Neural cell (in vitro differentiated cells): ENCODE data around the gene JMJD1C. TPM values are rescaled to one million over a fixed set of nuclear protein-coding genes. Genes with fewer than 3 reads are reported as not detected.

ENCODE experiments used
- H2AFZ ChIP-seq: fragments of 200-600, 300-800 bp; sonication (generic), shearing (Covaris generic); 2 replicates; pipeline ENCODE4 v1.6.0; 2014; ENCODE audit warnings: low read depth, mild to moderate bottlenecking, antibody characterized with exemption, low read length, moderate library complexity
- H3F3A ChIP-seq: fragments of 200-600 bp; shearing (Covaris generic); 2 replicates; pipeline ENCODE4 v1.6.1; 2016; ENCODE audit warnings: mild to moderate bottlenecking, moderate library complexity, mixed read lengths, antibody characterized with exemption, low read length; ENCODE audit not compliant: insufficient read depth, poor library complexity, severe bottlenecking
- H3K27ac ChIP-seq: fragments of 200-600, 300-800 bp; sonication (generic), shearing (Covaris generic); 2 replicates; pipeline ENCODE4 v1.5.1; 2014; ENCODE audit warnings: mild to moderate bottlenecking, low read length, moderate library complexity
- H3K27me3 ChIP-seq: fragments of 300-800, 200-600 bp; sonication (generic), shearing (Covaris generic); 2 replicates; pipeline ENCODE4 v1.6.0; 2014; ENCODE audit warnings: mild to moderate bottlenecking, low read depth, low read length, moderate library complexity; ENCODE audit not compliant: insufficient read depth
- H3K36me3 ChIP-seq: fragments of 300-800, 200-600 bp; sonication (generic), shearing (Covaris generic); 2 replicates; pipeline ENCODE4 v1.5.1; 2014; ENCODE audit warnings: mild to moderate bottlenecking, antibody characterized with exemption, low read length, moderate library complexity; ENCODE audit not compliant: insufficient read depth
- H3K4me2 ChIP-seq: fragments of 300-800, 200-600 bp; sonication (generic), shearing (Covaris generic); 2 replicates; pipeline ENCODE4 v1.6.0; 2014; ENCODE audit warnings: mild to moderate bottlenecking, low read length
- H3K4me3 ChIP-seq: fragments of 300-800, 200-600 bp; sonication (generic), shearing (Covaris generic); 2 replicates; pipeline ENCODE4 v1.5.1; 2014; ENCODE audit warnings: mild to moderate bottlenecking, low read length, moderate library complexity
- H3K79me2 ChIP-seq: fragments of 200-600 bp; shearing (Covaris generic); replicated peaks from 2 replicates; pipeline ENCODE4 v1.6.0; 2014; ENCODE audit warnings: mild to moderate bottlenecking, low read length, moderate library complexity; ENCODE audit not compliant: insufficient read depth
- H3K9ac ChIP-seq: fragments of 300-800, 200-600 bp; sonication (generic), shearing (Covaris generic); 2 replicates; pipeline ENCODE4 v1.6.1; 2016; ENCODE audit warnings: mild to moderate bottlenecking, low read length, mixed read lengths
- H3K9me2 ChIP-seq: fragments of 200-600 bp; shearing (Covaris generic); 2 replicates; pipeline ENCODE4 v1.6.1; 2016; ENCODE audit warnings: mild to moderate bottlenecking, low read length, mixed read lengths; ENCODE audit not compliant: insufficient read depth
- H3K9me3 ChIP-seq: fragments of 200-600, 300-800 bp; sonication (generic), shearing (Covaris generic); 2 replicates; pipeline ENCODE4 v1.6.1; 2016; ENCODE audit warnings: mild to moderate bottlenecking, mixed run types, low read length, moderate library complexity, mixed read lengths
- H4K20me1 ChIP-seq: fragments of 200-600 bp; shearing (Covaris generic); 2 replicates; pipeline ENCODE4 v1.6.1; 2016; ENCODE audit warnings: mild to moderate bottlenecking, mixed run types; ENCODE audit not compliant: insufficient read depth
- EP300 ChIP-seq: fragments of 450-650 bp; conservative IDR thresholded peaks from 2 replicates; pipeline ENCODE4 v1.6.1; 2014; ENCODE audit warnings: antibody characterized with exemption, mild to moderate bottlenecking, moderate library complexity; ENCODE audit not compliant: poor library complexity, severe bottlenecking
- EZH2 ChIP-seq: fragments of 200-600, 300-800 bp; shearing (Covaris generic), sonication (generic); IDR thresholded peaks from 2 replicates; pipeline ENCODE4 v1.6.1; 2014; ENCODE audit warnings: antibody characterized with exemption, low read length, borderline replicate concordance, mild to moderate bottlenecking; ENCODE audit not compliant: insufficient read depth, poor library complexity, severe bottlenecking
- MXI1 ChIP-seq: fragments of 450-650 bp; conservative IDR thresholded peaks from 2 replicates; pipeline ENCODE4 v1.6.1; 2014; ENCODE audit warnings: antibody characterized with exemption, mild to moderate bottlenecking; ENCODE audit not compliant: poor library complexity, severe bottlenecking
- POLR2AphosphoS5 ChIP-seq: IDR thresholded peaks from 2 replicates; pipeline ENCODE4 v1.6.1; 2012
- RAD21 ChIP-seq: fragments of 450-650 bp; conservative IDR thresholded peaks from 2 replicates; pipeline ENCODE4 v1.6.1; 2014; ENCODE audit warnings: antibody characterized with exemption, mild to moderate bottlenecking, moderate library complexity
- REST ChIP-seq: IDR thresholded peaks from 2 replicates; pipeline ENCODE4 v1.6.1; 2012; ENCODE audit warnings: borderline replicate concordance
- SMC3 ChIP-seq: fragments of 450-650 bp; conservative IDR thresholded peaks from 2 replicates; pipeline ENCODE4 v1.6.1; 2014; ENCODE audit warnings: antibody characterized with exemption, mild to moderate bottlenecking, moderate library complexity; ENCODE audit not compliant: poor library complexity
- TAF1 ChIP-seq: IDR thresholded peaks from 2 replicates; pipeline ENCODE4 v1.6.1; 2012; ENCODE audit warnings: low read depth
- polyA plus RNA-seq: library from polyadenylated mRNA; depleted of rRNA; stranded (reverse); fragments of >200 nt; gene quantifications from 2 replicates; pipeline ENCODE4 v1.2.3, GENCODE V29; 2014
- TF ChIP-seq, protein P1 (sequence below): fragments of 450-650 bp; IDR thresholded peaks from 2 replicates; pipeline ENCODE4 v1.5.1; 2014; ENCODE audit warnings: antibody characterized with exemption, mild to moderate bottlenecking, moderate library complexity; ENCODE audit not compliant: poor library complexity, severe bottlenecking

The JMJD1C gene
- polyA plus RNA-seq, 1 donor from 2014 or later, result 108 TPM

DNA sequence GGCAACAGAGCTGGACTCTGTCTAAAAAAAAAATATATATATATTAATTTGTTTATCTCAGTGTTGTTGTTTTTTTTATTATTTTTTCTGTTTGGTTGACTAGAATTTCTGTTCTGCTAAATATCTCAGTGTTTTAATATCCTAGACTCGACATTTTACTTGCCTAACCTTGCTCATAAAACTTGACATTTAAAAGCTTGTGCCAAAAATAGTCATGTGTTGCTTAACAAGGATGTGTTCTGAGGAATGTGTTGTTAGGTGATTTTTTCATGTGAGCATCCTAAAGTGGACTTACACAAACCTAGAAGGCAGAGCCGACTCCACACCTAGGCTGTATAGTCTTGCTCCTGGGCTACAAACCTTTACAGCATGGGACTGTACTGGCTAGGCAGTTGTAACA lies 309.5 kb downstream of the JMJD1C start:
- no peaks in the 10 kb centered on the region for H3K36me3 ChIP-seq
- H3K27me3 ChIP-seq, result no peaks in the 10 kb centered on the region
- no peaks in the 10 kb centered on the region for H3K79me2 ChIP-seq
- no peaks in the 10 kb centered on the region for H3K9me2 ChIP-seq
- no peak overlapping the region for H3K4me2 ChIP-seq
- H4K20me1 ChIP-seq, result no peaks in the 10 kb centered on the region
- no peak overlapping the region for H2AFZ ChIP-seq
- no peak overlapping the region for H3K27ac ChIP-seq
- no peaks in the 10 kb centered on the region for H3F3A ChIP-seq
- H3K4me3 ChIP-seq, result no peak overlapping the region
- TF ChIP-seq MXI1 (no peak), EP300 (no peak), SMC3 (no peak), RAD21 (no peak), POLR2AphosphoS5 (no peak), REST (no peak), TAF1 (no peak), EZH2 (no peak)
- TF ChIP-seq, protein P1, sequence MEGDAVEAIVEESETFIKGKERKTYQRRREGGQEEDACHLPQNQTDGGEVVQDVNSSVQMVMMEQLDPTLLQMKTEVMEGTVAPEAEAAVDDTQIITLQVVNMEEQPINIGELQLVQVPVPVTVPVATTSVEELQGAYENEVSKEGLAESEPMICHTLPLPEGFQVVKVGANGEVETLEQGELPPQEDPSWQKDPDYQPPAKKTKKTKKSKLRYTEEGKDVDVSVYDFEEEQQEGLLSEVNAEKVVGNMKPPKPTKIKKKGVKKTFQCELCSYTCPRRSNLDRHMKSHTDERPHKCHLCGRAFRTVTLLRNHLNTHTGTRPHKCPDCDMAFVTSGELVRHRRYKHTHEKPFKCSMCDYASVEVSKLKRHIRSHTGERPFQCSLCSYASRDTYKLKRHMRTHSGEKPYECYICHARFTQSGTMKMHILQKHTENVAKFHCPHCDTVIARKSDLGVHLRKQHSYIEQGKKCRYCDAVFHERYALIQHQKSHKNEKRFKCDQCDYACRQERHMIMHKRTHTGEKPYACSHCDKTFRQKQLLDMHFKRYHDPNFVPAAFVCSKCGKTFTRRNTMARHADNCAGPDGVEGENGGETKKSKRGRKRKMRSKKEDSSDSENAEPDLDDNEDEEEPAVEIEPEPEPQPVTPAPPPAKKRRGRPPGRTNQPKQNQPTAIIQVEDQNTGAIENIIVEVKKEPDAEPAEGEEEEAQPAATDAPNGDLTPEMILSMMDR, result no peak
- H3K9ac ChIP-seq, result no peak overlapping the region
- no peaks in the 10 kb centered on the region for H3K9me3 ChIP-seq

DNA sequence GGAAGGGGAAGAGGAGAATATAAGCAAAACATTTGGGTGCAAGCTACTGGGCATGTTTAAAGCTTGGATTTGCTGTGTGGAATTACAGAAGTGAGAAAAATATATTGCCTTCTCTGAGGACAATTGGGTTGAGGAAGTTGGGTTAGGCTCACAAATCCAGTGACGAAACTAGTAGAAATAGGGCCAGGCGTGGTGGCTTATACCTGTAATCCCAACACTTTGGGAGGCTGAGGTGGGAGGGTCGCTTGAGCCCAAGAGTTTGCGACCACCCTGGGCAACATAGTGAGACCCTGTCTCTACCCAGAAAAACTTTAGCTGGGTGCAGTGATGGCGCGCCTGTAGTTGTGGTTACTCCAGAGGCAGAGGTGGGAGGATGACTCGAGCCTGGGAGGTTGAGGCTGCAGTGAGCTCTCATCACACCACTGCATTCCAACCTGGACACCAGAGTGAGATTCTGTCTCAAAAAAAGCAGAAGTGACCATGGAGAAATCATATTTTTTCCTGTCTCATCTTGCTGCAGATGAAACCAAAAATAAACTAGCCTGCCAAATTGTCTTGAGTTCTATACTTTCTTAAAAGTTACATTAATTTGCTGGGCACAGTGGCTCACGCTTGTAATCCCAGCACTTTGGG lies 310.3 kb downstream of the JMJD1C start:
- H3F3A ChIP-seq, result no peaks in the 10 kb centered on the region
- no peaks in the 10 kb centered on the region for H3K9me3 ChIP-seq
- H3K4me2 ChIP-seq, result no peak overlapping the region
- no peaks in the 10 kb centered on the region for H4K20me1 ChIP-seq
- H3K27ac ChIP-seq, result no peak overlapping the region
- no peaks in the 10 kb centered on the region for H3K36me3 ChIP-seq
- H3K9me2 ChIP-seq, result no peaks in the 10 kb centered on the region
- no peaks in the 10 kb centered on the region for H3K79me2 ChIP-seq
- TF ChIP-seq, protein P1, result no peak
- no peak for TF ChIP-seq MXI1
- TF ChIP-seq TAF1, result no peak
- TF ChIP-seq RAD21, result no peak
- TF ChIP-seq SMC3, result no peak
- TF ChIP-seq REST, result no peak
- TF ChIP-seq EP300, result no peak
- no peak for TF ChIP-seq EZH2
- no peak for TF ChIP-seq POLR2AphosphoS5
- H3K27me3 ChIP-seq, result no peaks in the 10 kb centered on the region
- no peak overlapping the region for H3K4me3 ChIP-seq
- no peak overlapping the region for H3K9ac ChIP-seq
- no peak overlapping the region for H2AFZ ChIP-seq
